BLaER1 treated with 17β-estradiol and CSF1 and Interleukin-3, amounts not matched to agents 10 nM and 100 nM (cell line): ENCODE data around the gene AASDH.

Source experiments
- H3K27ac ChIP-seq, 11 experiments: shearing (Covaris generic); formaldehyde crosslinking; 2 replicates each; pipeline ENCODE4 v1.8.1; 2022
- H3K27me3 ChIP-seq, 11 experiments: shearing (Covaris generic); formaldehyde crosslinking; 2 replicates each; pipeline ENCODE4 v1.8.1; 2022
- H3K36me3 ChIP-seq, 11 experiments: shearing (Covaris generic); formaldehyde crosslinking; 2 replicates each; pipeline ENCODE4 v1.8.1; 2022
- H3K4me1 ChIP-seq, 10 experiments: shearing (Covaris generic); formaldehyde crosslinking; 2 replicates each; pipeline ENCODE4 v1.8.1; 2022
- H3K4me2 ChIP-seq, 11 experiments: shearing (Covaris generic); formaldehyde crosslinking; 2 replicates each; pipeline ENCODE4 v1.8.1; 2022
- H3K4me3 ChIP-seq, 10 experiments: shearing (Covaris generic); formaldehyde crosslinking; 2 replicates each; pipeline ENCODE4 v1.8.1; 2022
- H3K9ac ChIP-seq, 11 experiments: shearing (Covaris generic); formaldehyde crosslinking; 2 replicates each; pipeline ENCODE4 v1.8.1; 2022
- H3K9me3 ChIP-seq, 11 experiments: shearing (Covaris generic); formaldehyde crosslinking; replicated peaks in 1 of 11; 2 replicates each; pipeline ENCODE4 v1.8.1; 2022
- H4K20me1 ChIP-seq, 11 experiments: shearing (Covaris generic); formaldehyde crosslinking; 2 replicates each; pipeline ENCODE4 v1.8.1; 2022
- Cebpa-rat ChIP-seq, 11 experiments: shearing (Covaris generic); IDR thresholded peaks; 2 replicates each; pipeline ENCODE4 v1.8.1; 2022

The AASDH gene

DNA sequence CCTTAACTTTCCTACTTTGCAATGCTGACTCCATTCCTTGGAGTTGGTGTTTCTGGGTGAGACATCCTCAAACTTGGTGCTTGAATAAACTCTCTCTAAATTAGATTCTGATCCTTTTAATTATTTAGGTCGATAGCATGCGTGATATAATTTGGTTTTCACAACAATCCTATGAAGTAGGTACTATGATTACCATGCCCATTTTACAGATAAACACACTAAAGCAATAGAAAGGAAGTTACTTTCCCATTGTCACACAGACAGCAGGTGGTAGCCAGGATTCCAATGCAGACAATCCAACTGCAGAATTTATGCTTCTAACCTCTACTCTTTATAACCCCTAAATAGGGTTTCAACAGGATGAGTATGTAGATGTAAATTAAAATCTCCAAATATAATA, 21.7 kb upstream of the AASDH start:
- Histone ChIP-seq H3K9ac (no peak overlapping the region), H3K9me3 (no peaks in the 10 kb centered on the region), H3K4me1 (peaks cover 0 to 18% (median 2%) of the 10 kb centered on the region in 10 experiments; a peak in 9 of 20 replicates), H3K4me3 (no peak overlapping the region), H4K20me1 (peaks cover 0 to 76% (median 46%) of the 10 kb centered on the region in 11 experiments; a peak in 14 of 22 replicates), H3K4me2 (no peak overlapping the region), H3K36me3 (peaks cover 22 to 51% (median 41%) of the 10 kb centered on the region in 11 experiments), H3K27me3 (no peaks in the 10 kb centered on the region), H3K27ac (no peak overlapping the region)
- TF ChIP-seq Cebpa-rat (IDR thresholded peaks at IDR 0.05): no peak

DNA sequence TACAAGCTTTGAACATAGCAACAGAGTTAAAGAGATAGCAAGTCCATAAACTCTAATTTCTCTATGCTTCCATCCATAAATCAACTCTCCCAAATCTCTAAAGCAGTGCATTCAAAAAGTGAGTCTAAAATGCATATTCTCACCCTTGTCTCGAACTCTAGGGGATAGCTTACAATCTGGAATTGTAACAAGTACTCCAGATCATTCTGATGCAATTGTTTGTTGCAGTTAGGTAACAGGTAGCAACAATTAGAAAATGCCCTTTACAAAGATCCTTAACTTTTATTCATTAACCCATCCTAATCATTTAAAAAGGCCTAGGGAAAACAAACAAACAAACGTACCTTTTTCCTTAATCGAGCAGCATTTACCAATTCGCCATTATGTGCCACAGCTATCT, 18.9 kb upstream of the AASDH start:
- H3K36me3 ChIP-seq: peaks cover 36 to 79% (median 69%) of the 10 kb centered on the region in 11 experiments
- TF ChIP-seq Cebpa-rat (IDR thresholded peaks at IDR 0.05): no peak
- H3K27ac ChIP-seq: no peak overlapping the region
- no peak overlapping the region for H3K4me3 ChIP-seq
- H3K9ac ChIP-seq: no peak overlapping the region
- peaks cover 0 to 18% (median 2%) of the 10 kb centered on the region in 10 experiments; a peak in 9 of 20 replicates for H3K4me1 ChIP-seq
- no peak overlapping the region for H3K4me2 ChIP-seq
- H4K20me1 ChIP-seq: peaks cover 0 to 57% (median 25%) of the 10 kb centered on the region in 11 experiments; a peak in 12 of 22 replicates
- H3K9me3 ChIP-seq: no peaks in the 10 kb centered on the region
- H3K27me3 ChIP-seq: no peaks in the 10 kb centered on the region

DNA sequence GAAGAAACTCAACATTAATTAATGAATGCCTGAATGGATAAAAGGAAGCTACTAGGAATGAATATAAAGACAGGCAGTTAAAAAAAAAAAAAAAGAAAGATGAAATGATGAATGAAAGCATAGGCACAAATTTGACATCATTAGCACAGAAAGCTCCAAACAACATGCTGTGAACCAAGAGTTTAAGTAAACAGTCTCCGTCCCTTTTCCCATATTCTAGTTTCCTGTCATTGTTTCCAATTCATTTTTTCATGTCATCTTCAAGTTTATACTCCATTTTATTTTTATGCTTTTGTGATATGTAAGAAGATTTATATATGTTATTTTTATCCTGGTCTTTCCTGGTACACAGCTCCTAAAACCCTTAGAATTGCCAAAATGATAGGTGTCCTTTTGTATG, 17.7 kb upstream of the AASDH start:
- Histone ChIP-seq H3K4me2 (no peak overlapping the region), H3K27me3 (no peaks in the 10 kb centered on the region), H3K36me3 (peaks cover 47 to 91% (median 80%) of the 10 kb centered on the region in 11 experiments), H3K27ac (no peak overlapping the region), H3K9ac (no peak overlapping the region), H3K9me3 (no peaks in the 10 kb centered on the region), H3K4me1 (peaks cover 0 to 10% (median 0%) of the 10 kb centered on the region in 10 experiments; a peak in 4 of 20 replicates), H3K4me3 (no peak overlapping the region), H4K20me1 (peaks cover 0 to 46% (median 15%) of the 10 kb centered on the region in 11 experiments; a peak in 11 of 22 replicates)
- TF ChIP-seq Cebpa-rat (IDR thresholded peaks at IDR 0.05): no peak

DNA sequence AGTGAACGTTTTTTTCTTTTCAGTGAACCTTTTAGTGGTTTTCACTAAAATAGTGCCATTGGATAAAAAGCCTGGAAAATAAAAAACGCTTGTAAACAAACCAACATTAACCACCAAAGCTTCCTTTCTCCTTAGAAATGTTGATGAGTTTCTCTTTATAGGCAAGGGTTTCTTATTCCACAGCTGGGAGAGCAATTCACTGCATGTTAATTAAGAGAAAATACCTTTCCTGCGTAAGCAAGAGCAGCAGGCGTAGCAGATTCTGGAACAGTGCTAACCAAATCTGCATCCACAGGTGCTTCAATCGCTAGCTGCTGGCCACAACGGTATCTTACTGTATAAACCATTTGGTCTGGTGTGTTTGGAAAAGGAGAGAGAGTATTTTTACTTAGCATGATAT, 13.3 kb upstream of the AASDH start:
- Histone ChIP-seq H3K9me3 (no peaks in the 10 kb centered on the region), H3K4me3 (no peak overlapping the region), H3K27me3 (no peaks in the 10 kb centered on the region), H4K20me1 (peaks cover 0 to 19% (median 3%) of the 10 kb centered on the region in 11 experiments; a peak in 7 of 22 replicates), H3K4me2 (no peak overlapping the region), H3K4me1 (no peaks in the 10 kb centered on the region), H3K36me3 (peaks cover 61 to 100% (median 97%) of the 10 kb centered on the region in 11 experiments; a peak in 21 of 22 replicates), H3K27ac (no peak overlapping the region), H3K9ac (no peak overlapping the region)
- no peak for TF ChIP-seq Cebpa-rat (IDR thresholded peaks at IDR 0.05)

DNA sequence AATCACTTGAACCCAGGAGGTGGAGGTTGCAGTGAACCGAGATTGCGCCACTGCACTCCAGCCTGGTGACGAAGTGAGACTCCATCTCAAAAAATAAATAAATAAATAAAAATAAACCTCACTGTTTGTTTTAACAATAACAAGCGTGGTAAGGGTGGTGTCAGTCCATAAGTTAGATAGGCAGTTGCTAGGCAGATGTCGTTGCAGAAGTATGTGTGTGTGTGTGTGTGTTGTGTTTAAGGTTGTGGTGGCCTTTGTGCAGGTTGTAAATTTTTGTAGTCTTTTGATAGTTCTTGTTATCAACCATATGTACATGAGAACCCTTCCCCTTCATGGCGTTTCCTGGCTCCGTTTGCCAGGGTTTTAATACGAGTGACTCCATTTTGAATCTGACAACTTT, 4.0 kb upstream of the AASDH start:
- TF ChIP-seq Cebpa-rat (IDR thresholded peaks at IDR 0.05): no peak
- Histone ChIP-seq H3K4me1 (peaks cover 10 to 22% (median 18%) of the 10 kb centered on the region in 10 experiments), H3K27me3 (no peaks in the 10 kb centered on the region), H3K9me3 (no peaks in the 10 kb centered on the region), H3K4me2 (no peak overlapping the region), H4K20me1 (no peaks in the 10 kb centered on the region), H3K27ac (no peak overlapping the region), H3K4me3 (no peak overlapping the region), H3K9ac (no peak overlapping the region), H3K36me3 (peaks cover 6 to 47% (median 30%) of the 10 kb centered on the region in 11 experiments; a peak in 19 of 22 replicates)

DNA sequence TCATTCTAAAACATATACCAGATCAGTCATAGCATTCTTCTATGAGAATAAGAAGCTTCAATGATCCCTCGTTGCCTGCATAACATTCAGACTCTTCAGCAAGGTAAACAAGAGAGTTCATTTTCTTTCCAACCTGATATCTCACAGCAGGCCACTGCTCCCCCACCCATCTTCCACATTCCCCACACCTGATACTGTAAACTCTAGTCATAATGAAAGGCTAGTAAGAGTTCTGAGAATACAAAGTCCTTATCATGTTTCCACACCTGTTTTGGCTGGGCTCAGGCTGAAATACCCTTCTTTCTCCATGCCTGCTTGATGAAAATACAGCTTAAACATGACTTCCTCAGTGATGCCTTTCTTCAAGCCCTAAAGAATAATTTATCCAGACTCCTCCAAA, 2.3 kb upstream of the AASDH start:
- no peaks in the 10 kb centered on the region for H4K20me1 ChIP-seq
- no peak overlapping the region for H3K4me3 ChIP-seq
- peak overlapping the region in 4 of 11 experiments; percentile 83 to 93 (median 91); a peak in 2 of 22 replicates for H3K4me2 ChIP-seq
- H3K9ac ChIP-seq: no peak overlapping the region
- H3K36me3 ChIP-seq: peaks cover 0 to 30% (median 15%) of the 10 kb centered on the region in 11 experiments; a peak in 12 of 22 replicates
- H3K27ac ChIP-seq: no peak overlapping the region
- TF ChIP-seq Cebpa-rat (IDR thresholded peaks at IDR 0.05): no peak
- H3K4me1 ChIP-seq: peaks cover 13 to 33% (median 27%) of the 10 kb centered on the region in 10 experiments
- no peaks in the 10 kb centered on the region for H3K27me3 ChIP-seq
- no peaks in the 10 kb centered on the region for H3K9me3 ChIP-seq

DNA sequence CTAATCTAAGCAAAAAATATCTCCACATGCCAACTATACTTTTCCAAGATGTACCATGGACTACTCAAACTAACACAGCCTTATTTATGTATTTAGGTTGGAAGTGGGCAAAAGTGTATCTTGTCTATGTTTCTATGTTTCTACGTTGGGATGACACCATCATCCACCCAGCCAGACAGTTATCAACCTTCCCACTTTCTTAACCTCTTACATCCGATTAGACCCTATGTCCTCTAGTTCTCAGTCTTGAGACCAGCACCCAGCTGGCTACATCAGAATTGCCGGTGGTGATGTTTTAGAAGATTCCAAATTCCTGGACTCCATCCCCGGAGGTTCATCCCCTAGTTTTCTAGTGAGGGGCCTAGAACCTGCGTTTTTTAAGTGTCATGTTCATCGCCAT, 1.0 kb upstream of the AASDH start:
- peak overlapping the region; percentile 70 to 83 (median 75) for H3K4me3 ChIP-seq
- H3K36me3 ChIP-seq: peaks cover 0 to 25% (median 12%) of the 10 kb centered on the region in 11 experiments; a peak in 10 of 22 replicates
- no peaks in the 10 kb centered on the region for H3K9me3 ChIP-seq
- no peaks in the 10 kb centered on the region for H4K20me1 ChIP-seq
- peak overlapping the region; percentile 82 to 94 (median 88) for H3K9ac ChIP-seq
- H3K27me3 ChIP-seq: no peaks in the 10 kb centered on the region
- peak overlapping the region; percentile 72 to 93 (median 89); a peak in 20 of 22 replicates for H3K27ac ChIP-seq
- H3K4me2 ChIP-seq: peak overlapping the region; percentile 83 to 96 (median 91)
- H3K4me1 ChIP-seq: peaks cover 13 to 33% (median 27%) of the 10 kb centered on the region in 10 experiments
- TF ChIP-seq Cebpa-rat (IDR thresholded peaks at IDR 0.05): no peak

DNA sequence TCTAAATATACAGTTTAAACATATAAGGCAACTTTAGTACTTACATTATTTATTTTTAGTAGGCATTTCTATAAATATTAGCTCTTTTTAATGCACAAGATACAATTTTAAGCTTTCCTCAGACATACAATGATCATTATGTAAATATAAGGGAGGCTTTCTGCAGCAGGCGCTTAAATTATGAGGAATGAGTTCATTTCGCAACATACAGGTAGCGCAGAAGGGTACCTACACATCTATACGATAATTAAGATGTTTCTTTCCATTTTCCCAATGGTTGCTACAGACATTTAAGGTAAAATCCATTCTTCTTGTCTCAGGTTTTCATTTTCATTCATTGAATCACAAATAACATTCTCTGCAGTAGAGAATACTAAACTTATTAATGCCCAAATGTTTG, 1.2 kb downstream of the AASDH start:
- Histone ChIP-seq H3K4me3 (peak overlapping the region; percentile 70 to 83 (median 75); a peak in 18 of 20 replicates), H3K4me2 (peak overlapping the region; percentile 72 to 96 (median 86); a peak in 21 of 22 replicates), H3K27ac (peak overlapping the region in 9 of 11 experiments; percentile 24 to 92 (median 84); a peak in 11 of 22 replicates), H3K36me3 (peaks cover 0 to 21% (median 3%) of the 10 kb centered on the region in 11 experiments; a peak in 12 of 22 replicates), H3K9me3 (no peaks in the 10 kb centered on the region), H3K4me1 (peaks cover 13 to 33% (median 27%) of the 10 kb centered on the region in 10 experiments), H3K27me3 (no peaks in the 10 kb centered on the region), H4K20me1 (no peaks in the 10 kb centered on the region), H3K9ac (peak overlapping the region; percentile 28 to 94 (median 87); a peak in 16 of 22 replicates)
- TF ChIP-seq Cebpa-rat (IDR thresholded peaks at IDR 0.05): no peak

DNA sequence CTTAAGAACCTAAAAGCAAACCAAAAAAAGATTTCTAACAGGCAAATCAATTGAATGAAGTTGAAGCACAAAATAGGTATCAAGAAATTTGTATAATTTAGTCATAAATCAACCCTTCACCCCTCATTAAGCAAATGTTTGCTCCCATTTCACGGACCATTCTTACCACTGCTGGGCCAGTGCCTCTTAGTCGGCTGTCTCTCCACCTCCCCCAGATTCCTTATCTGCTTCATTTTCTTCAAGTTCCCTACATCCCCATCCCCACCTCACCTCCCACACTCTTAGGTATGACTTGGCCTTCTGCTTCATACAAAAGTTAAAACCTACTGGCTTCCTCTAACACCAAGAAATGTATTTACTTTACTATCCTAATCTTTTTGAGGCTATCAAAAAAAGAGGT, 11.8 kb downstream of the AASDH start:
- Histone ChIP-seq H3K9me3 (no peaks in the 10 kb centered on the region), H3K27ac (no peak overlapping the region), H3K4me3 (no peak overlapping the region), H3K4me1 (peaks cover 0 to 31% (median 12%) of the 10 kb centered on the region in 10 experiments; a peak in 17 of 20 replicates), H3K9ac (no peak overlapping the region), H3K36me3 (peaks cover 2 to 23% (median 9%) of the 10 kb centered on the region in 11 experiments; a peak in 16 of 22 replicates), H3K27me3 (no peaks in the 10 kb centered on the region), H3K4me2 (no peak overlapping the region), H4K20me1 (no peaks in the 10 kb centered on the region)
- no peak for TF ChIP-seq Cebpa-rat (IDR thresholded peaks at IDR 0.05)
